Lower lobe of right lung (tissue), 2 donors: ENCODE measurements around the gene DUOXA1. TPM values are rescaled to one million over a fixed set of nuclear protein-coding genes. Genes with fewer than 3 reads are reported as not detected.

Source experiments
- ATAC-seq, 2 donors: fragments of 200-7000 bp; cut with Tn5 transposase; one replicate each; pipeline ENCODE4 v1.9.1; 2020 to 2022; ENCODE audit warnings: mild to moderate bottlenecking in 2 of 2, moderate library complexity in 2 of 2
- DNase-seq: peaks from one replicate; pipeline ENCODE4 v3.0.0-alpha.2; 2020
- H3K27ac ChIP-seq: fragments of 200-600 bp; one replicate; pipeline ENCODE4 v1.8.0; 2022
- H3K27me3 ChIP-seq: fragments of 200-600 bp; one replicate; pipeline ENCODE4 v1.8.0; 2022; ENCODE audit warnings: low read depth
- H3K36me3 ChIP-seq: fragments of 200-600 bp; one replicate; pipeline ENCODE4 v1.8.0; 2022; ENCODE audit warnings: mild to moderate bottlenecking
- H3K4me1 ChIP-seq: fragments of 200-600 bp; one replicate; pipeline ENCODE4 v1.8.0; 2022
- H3K4me3 ChIP-seq: fragments of 200-600 bp; one replicate; pipeline ENCODE4 v1.8.0; 2022; ENCODE audit warnings: mild to moderate bottlenecking
- H3K9me3 ChIP-seq: fragments of 200-600 bp; one replicate; pipeline ENCODE4 v1.8.0; 2022
- intact Hi-C: fragments of 100-400 bp; cut with DNase I; formaldehyde crosslinking; loops from one replicate; pipeline ENCODE4 v1.11.0; 2022
- total RNA-seq: library from RNA; stranded (reverse); fragmentation: NEBNext Ultra II Directional; extraction: Animal tissue kit (Norgen Biotek cat#: 25700); gene quantifications from one replicate; pipeline ENCODE4 v1.2.1, GENCODE V29; 2021
- TF ChIP-seq, protein P1 (sequence below): fragments of 200-600 bp; IDR thresholded peaks from one replicate; pipeline ENCODE4 v1.8.0; 2022; ENCODE audit warnings: antibody characterized with exemption, mild to moderate bottlenecking
- donor health status: DM: no; HTN: yes; CAD: no; lungs with severe emphysema.

Gene DUOXA1
- total RNA-seq, 1 donor from 2014 or later, result 131 TPM

DNA sequence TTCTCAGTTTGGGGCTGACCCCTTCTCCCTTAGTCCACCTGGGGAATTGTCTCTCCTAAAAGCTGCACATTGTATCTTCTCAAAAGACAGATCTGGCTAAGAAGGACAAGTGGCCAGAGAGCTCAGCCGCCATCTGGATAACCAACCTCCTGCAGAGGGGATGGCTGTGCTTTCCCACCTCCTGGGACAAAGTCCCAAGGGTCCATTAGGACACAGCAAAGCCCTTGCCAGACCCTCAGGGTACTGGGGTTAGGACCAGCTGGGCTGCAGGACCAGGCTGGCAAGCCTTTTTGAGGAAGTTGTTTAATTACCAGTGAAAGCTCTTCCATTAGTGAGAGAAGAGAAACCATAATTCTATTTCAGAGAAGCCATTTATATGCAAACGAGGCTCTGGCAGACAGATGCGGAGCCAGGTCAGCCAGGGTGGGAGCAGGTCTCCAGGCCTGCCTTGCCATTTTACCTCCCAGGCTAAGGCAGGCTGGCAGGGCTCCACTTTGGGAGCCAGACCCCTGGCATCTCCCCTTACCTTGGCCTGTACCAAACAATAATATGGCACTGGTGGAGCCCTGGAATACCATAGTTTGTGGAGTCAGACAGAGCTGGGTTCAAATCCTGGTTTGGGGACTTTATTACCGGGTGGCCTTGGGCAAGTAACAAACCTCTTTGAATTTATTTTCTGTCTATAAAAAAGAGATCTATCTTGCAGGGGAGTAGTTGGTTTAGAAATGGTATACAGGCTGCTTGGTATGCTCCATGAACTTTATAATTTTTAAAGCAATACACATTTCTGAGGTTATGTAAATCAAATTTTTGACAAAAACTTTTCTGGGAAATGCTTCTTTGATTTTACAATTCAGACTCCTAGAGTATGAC, 40.2 kb upstream of the DUOXA1 start:
- no peak for DNase-seq
- Histone ChIP-seq H3K36me3 (peaks cover 6% of the 10 kb centered on the region), H3K27ac (no peak overlapping the region), H3K4me3 (no peak overlapping the region), H3K27me3 (no peaks in the 10 kb centered on the region), H3K9me3 (no peaks in the 10 kb centered on the region), H3K4me1 (peaks cover 15% of the 10 kb centered on the region)
- intact Hi-C loops, result no loop called here
- no peak for ATAC-seq
- TF ChIP-seq, protein P1, sequence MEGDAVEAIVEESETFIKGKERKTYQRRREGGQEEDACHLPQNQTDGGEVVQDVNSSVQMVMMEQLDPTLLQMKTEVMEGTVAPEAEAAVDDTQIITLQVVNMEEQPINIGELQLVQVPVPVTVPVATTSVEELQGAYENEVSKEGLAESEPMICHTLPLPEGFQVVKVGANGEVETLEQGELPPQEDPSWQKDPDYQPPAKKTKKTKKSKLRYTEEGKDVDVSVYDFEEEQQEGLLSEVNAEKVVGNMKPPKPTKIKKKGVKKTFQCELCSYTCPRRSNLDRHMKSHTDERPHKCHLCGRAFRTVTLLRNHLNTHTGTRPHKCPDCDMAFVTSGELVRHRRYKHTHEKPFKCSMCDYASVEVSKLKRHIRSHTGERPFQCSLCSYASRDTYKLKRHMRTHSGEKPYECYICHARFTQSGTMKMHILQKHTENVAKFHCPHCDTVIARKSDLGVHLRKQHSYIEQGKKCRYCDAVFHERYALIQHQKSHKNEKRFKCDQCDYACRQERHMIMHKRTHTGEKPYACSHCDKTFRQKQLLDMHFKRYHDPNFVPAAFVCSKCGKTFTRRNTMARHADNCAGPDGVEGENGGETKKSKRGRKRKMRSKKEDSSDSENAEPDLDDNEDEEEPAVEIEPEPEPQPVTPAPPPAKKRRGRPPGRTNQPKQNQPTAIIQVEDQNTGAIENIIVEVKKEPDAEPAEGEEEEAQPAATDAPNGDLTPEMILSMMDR, result no peak

DNA sequence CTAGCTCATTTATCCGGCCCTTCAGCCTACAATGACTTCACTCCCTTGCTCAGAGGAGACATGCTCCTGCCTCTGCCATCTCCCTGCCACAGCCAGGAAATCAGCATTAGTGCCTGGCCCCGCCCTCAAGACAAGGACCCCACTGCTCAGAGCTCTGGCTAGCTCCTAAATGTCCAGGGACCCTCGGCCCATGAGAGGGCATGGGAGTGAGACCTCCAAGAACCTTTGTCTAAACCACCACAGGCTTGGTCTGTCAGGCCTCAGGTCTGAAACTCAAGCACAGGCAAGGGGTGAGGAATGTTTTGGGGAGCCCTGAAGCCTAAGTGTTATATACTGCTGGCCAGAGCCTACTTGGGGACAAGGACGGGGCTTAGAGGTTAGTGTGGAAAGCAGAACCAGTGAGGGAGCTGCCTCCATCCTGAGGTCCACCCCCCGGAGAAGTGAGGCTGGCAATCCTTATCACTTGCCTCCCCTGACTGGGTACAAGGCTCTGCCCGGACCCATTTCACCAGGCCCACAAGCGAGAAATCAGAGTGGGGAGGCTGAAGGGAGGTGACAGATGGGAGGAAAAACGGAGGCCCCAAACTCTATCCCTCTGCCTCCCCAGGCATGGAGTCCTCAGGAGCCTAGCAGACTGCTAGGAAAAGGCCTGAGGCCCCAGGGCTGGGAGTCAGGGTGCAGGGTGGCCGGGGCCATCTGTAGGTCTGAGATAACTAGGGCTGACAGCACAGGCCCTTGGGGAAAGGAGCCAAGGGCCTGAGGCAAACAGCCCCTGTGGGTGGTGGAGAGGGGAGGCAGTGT, 39.3 kb upstream of the DUOXA1 start:
- peak; percentile 42 for DNase-seq
- no peaks in the 10 kb centered on the region for H3K27me3 ChIP-seq
- no peaks in the 10 kb centered on the region for H3K9me3 ChIP-seq
- TF ChIP-seq, protein P1, result no peak
- peaks cover 20% of the 10 kb centered on the region for H3K4me1 ChIP-seq
- ATAC-seq, result no peak
- no peak overlapping the region for H3K4me3 ChIP-seq
- H3K36me3 ChIP-seq, result no peaks in the 10 kb centered on the region
- intact Hi-C loops, result no loop called here
- no peak overlapping the region for H3K27ac ChIP-seq

DNA sequence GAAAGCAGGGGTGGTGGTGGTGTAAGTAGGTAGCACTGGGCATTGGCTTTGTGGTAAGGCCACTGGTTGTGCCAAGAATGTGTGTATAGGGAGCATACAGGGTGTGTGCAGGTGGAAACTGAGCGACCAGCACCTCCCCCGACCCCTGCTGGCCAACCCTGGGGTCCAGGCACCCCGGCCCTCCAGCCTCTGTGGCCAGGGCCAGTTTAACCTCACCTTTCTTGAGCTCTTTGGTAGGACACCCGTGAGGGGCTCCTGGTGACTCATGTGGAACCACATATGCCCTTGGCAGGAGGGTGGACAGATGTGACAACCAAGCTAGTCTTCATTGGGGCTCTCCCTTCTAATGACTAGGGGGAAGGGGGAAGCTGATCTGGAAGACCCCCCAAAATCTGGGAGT, 38.6 kb upstream of the DUOXA1 start:
- no peaks in the 10 kb centered on the region for H3K9me3 ChIP-seq
- peaks cover 27% of the 10 kb centered on the region for H3K4me1 ChIP-seq
- peak overlapping the region; percentile 99 for H3K27ac ChIP-seq
- DNase-seq (peak; percentile 37), ATAC-seq (no peak)
- H3K27me3 ChIP-seq, result no peaks in the 10 kb centered on the region
- TF ChIP-seq, protein P1, result no peak
- intact Hi-C loops, result no loop called here
- no peak overlapping the region for H3K4me3 ChIP-seq
- H3K36me3 ChIP-seq, result no peaks in the 10 kb centered on the region

DNA sequence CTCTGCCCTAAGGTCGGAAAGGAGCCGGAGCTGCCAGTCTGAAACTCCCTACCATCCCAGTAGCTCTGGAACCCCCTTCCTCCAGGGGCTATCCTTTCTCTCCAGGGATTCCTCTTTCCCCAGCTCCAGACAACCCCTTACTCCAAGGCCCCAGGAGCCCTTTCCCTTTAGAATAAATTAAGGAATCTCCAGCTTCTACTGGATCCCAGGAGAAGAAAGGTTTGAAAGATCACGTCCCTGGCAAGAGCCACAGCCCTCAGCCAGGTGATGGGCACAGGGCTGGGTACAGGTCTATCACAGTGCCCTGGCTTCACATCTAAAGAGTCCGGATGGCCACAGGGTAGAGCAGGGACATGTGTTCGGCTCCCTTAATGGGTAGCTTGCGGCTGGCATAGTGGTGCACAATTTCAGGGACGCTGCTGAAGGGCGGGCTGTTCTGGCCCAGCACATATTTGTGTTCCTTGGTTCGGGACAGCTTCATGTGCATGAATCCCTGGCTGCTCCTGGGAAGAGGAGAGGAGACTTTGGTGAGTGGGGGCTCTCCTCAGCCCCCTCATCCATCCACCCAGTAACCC, 38.0 kb upstream of the DUOXA1 start:
- Histone ChIP-seq H3K9me3 (no peaks in the 10 kb centered on the region), H3K36me3 (no peaks in the 10 kb centered on the region), H3K4me3 (peak overlapping the region; percentile 67), H3K4me1 (peaks cover 32% of the 10 kb centered on the region), H3K27me3 (no peaks in the 10 kb centered on the region), H3K27ac (peak overlapping the region; percentile 99)
- intact Hi-C loops, result no loop called here
- TF ChIP-seq, protein P1, result no peak
- DNase-seq (no peak), ATAC-seq (no peak)

DNA sequence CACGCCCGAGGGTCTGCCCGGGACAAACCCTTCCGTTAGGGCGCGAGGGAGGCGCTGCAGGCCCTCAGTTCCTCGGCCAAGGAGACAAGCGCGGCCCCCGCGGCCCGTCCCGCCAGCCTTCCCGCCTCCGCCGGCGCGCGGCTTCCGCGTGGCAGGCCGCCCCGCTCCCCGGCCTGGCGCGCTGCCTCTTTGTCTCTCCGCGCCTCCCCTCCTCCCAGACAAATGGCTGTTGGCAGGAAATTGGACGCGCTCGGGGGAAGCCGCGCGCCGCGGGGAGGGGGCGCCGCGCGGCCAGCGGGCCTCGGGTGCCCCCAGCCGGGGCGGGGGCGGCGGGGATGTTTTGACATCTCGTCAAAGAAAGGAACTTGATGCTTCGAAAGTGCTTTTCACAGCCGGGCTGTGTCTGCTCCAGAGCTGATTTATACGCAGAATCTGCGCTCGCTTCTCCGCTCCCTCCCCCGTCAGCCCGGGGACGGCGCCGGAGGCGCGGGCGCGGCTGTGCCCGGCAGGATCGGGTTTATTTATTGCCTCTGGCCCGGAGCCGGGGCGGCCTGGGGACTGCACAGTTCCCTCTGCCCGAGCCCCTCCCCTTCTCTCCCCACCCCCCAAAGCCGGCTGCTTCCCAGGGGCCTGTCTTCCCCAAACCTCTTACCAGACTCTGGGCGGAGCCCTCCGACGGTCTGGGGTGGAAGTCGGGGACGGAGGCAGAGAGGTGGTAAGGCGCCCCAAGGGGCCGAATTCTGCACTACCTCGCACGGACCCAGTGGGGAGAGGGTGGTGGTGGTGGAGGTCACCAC, 37.4 kb upstream of the DUOXA1 start:
- H3K4me3 ChIP-seq, result peak overlapping the region; percentile 67
- H3K27me3 ChIP-seq, result no peaks in the 10 kb centered on the region
- peak overlapping the region; percentile 99 for H3K27ac ChIP-seq
- ATAC-seq, result peak; percentile 87 to 88
- H3K36me3 ChIP-seq, result peaks cover under 1% of the 10 kb centered on the region
- peak; percentile 93 for DNase-seq
- intact Hi-C loops, result no loop called here
- peaks cover 39% of the 10 kb centered on the region for H3K4me1 ChIP-seq
- no peaks in the 10 kb centered on the region for H3K9me3 ChIP-seq
- TF ChIP-seq, protein P1, result peak; percentile 76
